MG63 (cell line): ENCODE results near the gene LMX1B. TPM values are rescaled to one million over a fixed set of nuclear protein-coding genes. Genes with fewer than 3 reads are reported as not detected.
"Not testable (repeated sequence)": the region's sequence is repeated elsewhere in the genome, so short reads cannot be mapped to it uniquely, and the experiment has no call there.

Experiments used
- DNase-seq: peaks from one replicate; pipeline ENCODE4 v3.0.0-alpha.2; 2020
- H3K27me3 ChIP-seq: fragments of 250-450 bp; sonication (Bioruptor Pico); 2 replicates; pipeline ENCODE4 v1.5.1; 2020; ENCODE audit warnings: mild to moderate bottlenecking, moderate library complexity
- H3K36me3 ChIP-seq: fragments of 250-450 bp; sonication (Bioruptor Pico); 2 replicates; pipeline ENCODE4 v1.5.1; 2020; ENCODE audit warnings: mild to moderate bottlenecking, moderate library complexity
- H3K4me3 ChIP-seq: fragments of 250-450 bp; sonication (Bioruptor Pico); 2 replicates; pipeline ENCODE4 v1.5.1; 2020; ENCODE audit warnings: mild to moderate bottlenecking, moderate library complexity
- H3K9me3 ChIP-seq: fragments of 250-450 bp; sonication (Bioruptor Pico); 2 replicates; pipeline ENCODE4 v1.5.1; 2020; ENCODE audit warnings: mild to moderate bottlenecking, moderate library complexity
- total RNA-seq: library from RNA; depleted of rRNA; stranded (reverse); fragments of >200 nt; shearing (Covaris generic); gene quantifications from 2 replicates; pipeline ENCODE4 v1.2.3, GENCODE V29; 2014; ENCODE audit warnings: low replicate concordance

LMX1B gene
- total RNA-seq, 1 experiment from 2014 or later = 1.6 TPM

GRCh38 chr9:126700903-126701812 is 87.4 kb downstream of the LMX1B start:
- no peak for DNase-seq
- Histone ChIP-seq H3K27me3 (no peaks in the 10 kb centered on the region), H3K36me3 (no peaks in the 10 kb centered on the region), H3K9me3 (no peaks in the 10 kb centered on the region), H3K4me3 (no peak overlapping the region)

DNA sequence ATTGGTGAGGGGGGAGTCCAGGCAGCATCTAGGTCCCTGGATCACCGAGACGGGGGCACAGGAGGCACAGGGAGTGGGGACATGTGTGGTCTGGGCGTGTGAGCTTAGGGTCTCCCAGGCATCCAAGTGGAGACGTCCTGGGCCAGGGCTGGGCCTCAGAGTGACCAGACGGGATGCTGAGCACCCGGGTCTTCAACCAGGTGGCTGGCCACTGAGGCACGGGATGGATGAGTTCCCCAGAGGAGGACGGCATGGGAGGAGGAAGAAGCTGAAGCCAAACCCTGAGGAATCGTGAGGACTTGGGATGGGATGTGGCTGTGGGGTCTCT is 88.0 kb downstream of the LMX1B start:
- Histone ChIP-seq H3K27me3 (no peaks in the 10 kb centered on the region), H3K9me3 (no peaks in the 10 kb centered on the region), H3K4me3 (no peak overlapping the region), H3K36me3 (no peaks in the 10 kb centered on the region)
- DNase-seq = no peak

DNA sequence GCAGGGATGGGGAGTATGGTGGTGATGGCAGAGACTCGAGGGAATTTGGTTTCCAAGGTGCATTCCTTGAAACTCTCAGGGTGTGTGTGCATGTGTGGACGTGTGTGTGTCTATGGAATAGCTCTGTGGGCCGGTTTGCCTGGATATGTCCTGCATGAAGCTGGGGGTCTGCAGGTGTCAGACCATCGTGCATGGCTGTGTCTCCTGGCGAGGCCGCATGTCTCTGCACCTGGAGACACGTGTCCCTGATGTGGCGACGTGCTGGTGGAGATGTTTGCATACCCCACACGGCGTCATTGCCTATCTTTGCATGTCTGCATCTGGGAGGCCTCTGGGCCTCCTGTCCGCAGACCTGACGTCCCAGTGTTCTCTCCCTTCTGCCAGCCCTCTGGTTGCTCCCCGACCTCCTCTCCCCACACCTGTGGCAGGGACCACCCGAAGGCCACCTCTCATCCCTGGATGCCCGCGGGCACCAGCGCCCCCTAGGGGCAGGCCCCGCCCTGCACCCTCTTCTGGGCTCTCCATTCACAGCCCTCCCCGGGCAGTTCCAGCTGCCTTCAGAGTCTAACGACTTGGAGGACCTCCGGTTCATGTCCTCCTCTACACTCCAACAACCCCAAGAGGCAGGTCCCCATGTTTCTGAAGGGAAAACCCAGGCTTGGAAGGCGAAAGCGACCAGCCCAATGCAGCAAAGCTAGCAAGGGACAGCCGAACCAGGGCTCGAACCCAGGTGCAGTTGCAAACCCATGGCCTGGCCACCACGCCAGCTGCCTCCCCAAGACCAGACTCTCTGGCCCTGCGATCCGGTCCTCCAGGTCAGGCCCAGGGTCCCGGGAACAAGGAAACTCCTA is 88.6 kb downstream of the LMX1B start:
- Histone ChIP-seq H3K9me3 (no peaks in the 10 kb centered on the region), H3K4me3 (no peak overlapping the region), H3K27me3 (no peaks in the 10 kb centered on the region), H3K36me3 (no peaks in the 10 kb centered on the region)
- DNase-seq = peak; percentile 23

- no peaks in the 10 kb centered on the region for H3K36me3 ChIP-seq
- no peak overlapping the region for H3K4me3 ChIP-seq
- no peak for DNase-seq
- no peaks in the 10 kb centered on the region for H3K9me3 ChIP-seq
- H3K27me3 ChIP-seq = no peaks in the 10 kb centered on the region
Measured at GRCh38 chr9:126703002-126703865, 89.5 kb downstream of the LMX1B start.

DNA sequence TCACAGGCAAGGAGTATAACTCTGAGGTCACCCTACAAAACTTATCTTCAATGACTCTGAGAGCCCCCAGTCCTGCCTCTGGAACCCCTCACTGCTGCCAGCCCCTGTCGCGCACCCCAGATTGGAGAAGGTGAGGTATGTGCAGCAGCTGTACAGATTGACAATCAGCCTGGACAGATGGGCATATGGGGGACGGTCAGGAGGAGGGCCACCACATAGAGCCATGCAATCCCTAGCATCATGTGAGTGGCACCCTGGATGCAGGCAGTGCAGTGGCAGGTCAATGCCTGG is 90.1 kb downstream of the LMX1B start:
- Histone ChIP-seq H3K9me3 (no peaks in the 10 kb centered on the region), H3K27me3 (no peaks in the 10 kb centered on the region), H3K4me3 (no peak overlapping the region), H3K36me3 (no peaks in the 10 kb centered on the region)
- no peak for DNase-seq

DNA sequence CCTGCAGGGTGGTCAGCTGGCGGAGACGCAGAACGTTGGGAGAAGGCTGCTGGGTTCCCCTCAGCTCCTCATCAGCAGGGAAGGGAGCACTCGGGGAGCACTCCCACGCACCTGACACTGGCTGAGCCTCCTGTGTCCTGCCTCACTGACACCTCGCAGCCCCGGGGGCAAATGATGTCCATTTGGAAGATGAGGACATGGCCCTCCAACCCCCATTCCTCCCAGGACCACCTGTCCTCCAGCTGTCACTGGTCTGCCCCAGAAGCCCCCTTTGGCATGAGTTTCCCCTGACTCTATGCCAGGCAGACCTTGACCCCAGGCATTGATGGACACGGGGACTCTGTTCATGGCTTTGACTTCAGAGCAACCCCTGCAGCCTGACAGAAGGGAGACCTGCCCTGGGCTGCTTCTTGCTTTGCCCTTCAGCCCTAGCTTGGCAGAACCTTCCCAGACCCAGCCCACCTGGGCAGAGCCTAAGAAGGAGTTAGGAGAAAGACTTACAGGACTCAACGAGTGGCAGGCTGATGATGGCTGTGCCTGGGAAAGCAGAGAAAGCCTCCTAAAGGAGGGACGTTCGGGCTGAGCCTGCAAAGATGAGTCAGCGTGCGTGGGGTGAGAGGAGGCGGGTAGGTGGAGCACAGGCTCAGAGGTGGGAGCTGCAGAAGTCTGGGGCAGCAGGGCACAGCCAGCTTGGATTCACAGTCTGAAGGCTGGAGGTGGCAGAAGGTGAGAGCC is 90.6 kb downstream of the LMX1B start:
- no peaks in the 10 kb centered on the region for H3K27me3 ChIP-seq
- DNase-seq = peak; percentile 74
- no peak overlapping the region for H3K4me3 ChIP-seq
- no peaks in the 10 kb centered on the region for H3K9me3 ChIP-seq
- H3K36me3 ChIP-seq = no peaks in the 10 kb centered on the region

DNA sequence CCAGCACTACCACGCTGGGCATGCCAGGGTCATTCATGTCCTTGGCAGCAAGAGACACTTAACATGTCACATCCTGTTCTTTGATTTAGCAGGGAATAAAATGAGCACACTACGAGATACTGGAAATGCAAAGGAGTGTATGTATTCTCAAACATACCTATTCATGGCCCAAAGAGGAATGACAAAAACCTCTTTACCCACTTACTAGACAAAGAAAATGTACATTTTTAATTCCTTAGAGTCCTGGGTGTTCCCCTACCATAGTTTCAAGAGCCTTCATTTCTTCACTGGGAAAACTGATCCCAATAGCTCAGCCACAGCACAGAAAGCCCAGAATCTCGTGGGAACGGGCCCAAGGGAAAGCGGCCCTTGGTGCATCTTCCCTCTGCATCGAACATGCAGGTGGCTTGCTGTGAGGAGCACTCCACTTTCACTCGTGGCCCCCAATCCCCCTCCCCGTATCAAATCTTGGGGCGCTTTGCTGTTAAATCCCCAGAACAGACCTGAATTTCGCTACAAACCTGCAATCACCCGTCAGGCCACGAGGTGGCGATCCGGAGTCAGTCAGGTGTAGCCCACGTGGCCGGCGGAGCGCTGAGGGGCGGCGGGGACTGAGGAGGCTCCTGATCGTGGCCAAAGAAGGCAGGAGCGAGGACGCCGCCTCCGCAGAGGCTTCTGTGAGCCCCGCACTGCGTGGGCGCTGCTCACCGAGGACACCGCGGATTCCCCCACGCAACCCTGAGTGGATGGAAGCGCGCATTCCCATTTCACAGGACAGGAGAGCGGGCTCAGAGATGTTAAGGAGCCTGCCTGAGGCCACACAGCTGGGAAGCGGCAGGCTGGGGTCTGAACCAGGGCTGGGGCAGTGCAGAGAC is 91.4 kb downstream of the LMX1B start:
- Histone ChIP-seq H3K4me3 (no peak overlapping the region), H3K36me3 (no peaks in the 10 kb centered on the region), H3K9me3 (no peaks in the 10 kb centered on the region), H3K27me3 (no peaks in the 10 kb centered on the region)
- DNase-seq = peak; percentile 69

- peaks cover 4% of the 10 kb centered on the region for H3K27me3 ChIP-seq
- no peaks in the 10 kb centered on the region for H3K9me3 ChIP-seq
- DNase-seq = peak; percentile 60
- H3K4me3 ChIP-seq = no peak overlapping the region
- H3K36me3 ChIP-seq = no peaks in the 10 kb centered on the region
Measured at GRCh38 chr9:126705767-126706697, 92.3 kb downstream of the LMX1B start.

GRCh38 chr9:126706698-126707053 is 92.9 kb downstream of the LMX1B start:
- H3K27me3 ChIP-seq = peaks cover 4% of the 10 kb centered on the region
- H3K36me3 ChIP-seq = no peaks in the 10 kb centered on the region
- no peak overlapping the region for H3K4me3 ChIP-seq
- DNase-seq = no peak
- no peaks in the 10 kb centered on the region for H3K9me3 ChIP-seq

GRCh38 chr9:126707083-126707482 is 93.4 kb downstream of the LMX1B start:
- Histone ChIP-seq H3K9me3 (no peaks in the 10 kb centered on the region), H3K36me3 (no peaks in the 10 kb centered on the region), H3K4me3 (no peak overlapping the region), H3K27me3 (peaks cover 4% of the 10 kb centered on the region)
- DNase-seq = no peak

- H3K4me3 ChIP-seq, DNase-seq, H3K9me3 ChIP-seq, H3K27me3 ChIP-seq, H3K36me3 ChIP-seq: not testable (repeated sequence)
Measured at GRCh38 chr9:126707712-126708111, 94.0 kb downstream of the LMX1B start.

- Histone ChIP-seq H3K4me3 (no peak overlapping the region), H3K9me3 (no peaks in the 10 kb centered on the region), H3K36me3 (no peaks in the 10 kb centered on the region), H3K27me3 (peaks cover 4% of the 10 kb centered on the region)
- no peak for DNase-seq
Measured at GRCh38 chr9:126708178-126708577, 94.5 kb downstream of the LMX1B start.

DNA sequence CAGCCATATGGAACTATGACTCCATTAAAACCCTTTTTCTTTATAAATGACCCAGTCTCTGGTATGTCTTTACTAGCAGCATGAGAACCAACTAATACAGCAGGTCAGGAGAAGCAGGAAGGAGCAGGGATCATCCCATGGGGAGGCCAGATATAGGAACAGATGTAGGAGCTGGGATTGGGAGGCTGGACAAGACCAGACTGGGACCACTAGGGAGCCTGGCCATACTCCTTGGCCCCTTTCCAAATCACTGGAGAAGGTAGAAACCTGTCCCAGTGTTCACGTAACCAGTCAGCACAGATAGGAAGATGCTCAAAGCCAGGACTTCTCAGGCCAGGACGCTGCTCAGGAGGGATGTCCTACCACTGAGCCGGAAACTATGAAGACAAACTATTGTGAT is 95.5 kb downstream of the LMX1B start:
- DNase-seq = no peak
- H3K9me3 ChIP-seq = no peaks in the 10 kb centered on the region
- H3K27me3 ChIP-seq = peaks cover 11% of the 10 kb centered on the region
- H3K36me3 ChIP-seq = no peaks in the 10 kb centered on the region
- no peak overlapping the region for H3K4me3 ChIP-seq

GRCh38 chr9:126715382-126715781 is 101.7 kb downstream of the LMX1B start:
- Histone ChIP-seq H3K27me3 (peaks cover 16% of the 10 kb centered on the region), H3K36me3 (no peaks in the 10 kb centered on the region), H3K4me3 (no peak overlapping the region), H3K9me3 (no peaks in the 10 kb centered on the region)
- DNase-seq = no peak

DNA sequence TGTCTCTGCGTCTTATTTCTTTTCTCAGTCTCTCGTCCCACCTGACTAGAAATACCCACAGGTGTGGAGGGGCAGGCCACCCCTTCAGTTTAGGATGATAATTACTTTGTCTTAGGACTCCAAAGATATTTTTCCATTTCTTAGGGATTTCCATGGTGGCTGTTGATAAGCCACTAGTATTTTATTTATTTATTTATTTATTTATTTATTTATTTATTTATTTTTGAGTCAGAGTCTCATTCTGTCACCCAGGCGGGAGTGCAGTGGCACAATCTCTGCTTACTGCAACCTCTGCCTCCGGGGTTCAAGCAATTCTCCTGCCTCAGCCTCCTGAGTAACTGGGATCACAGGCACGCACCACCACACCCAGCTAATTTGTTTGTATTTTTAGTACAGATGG is 103.7 kb downstream of the LMX1B start:
- not testable (repeated sequence) for DNase-seq, H3K9me3 ChIP-seq, H3K4me3 ChIP-seq, H3K36me3 ChIP-seq
- H3K27me3 ChIP-seq = peaks cover 14% of the 10 kb centered on the region
